ENCODE results near the gene AP2A2. TPM values are rescaled to one million over a fixed set of nuclear protein-coding genes. Genes with fewer than 3 reads are reported as not detected.

AP2A2 gene
- total and polyA plus RNA-seq, 2 donors (not counting 1 experiment from before 2014, with no cell fraction given): 53.1 to 57.0 TPM

DNA sequence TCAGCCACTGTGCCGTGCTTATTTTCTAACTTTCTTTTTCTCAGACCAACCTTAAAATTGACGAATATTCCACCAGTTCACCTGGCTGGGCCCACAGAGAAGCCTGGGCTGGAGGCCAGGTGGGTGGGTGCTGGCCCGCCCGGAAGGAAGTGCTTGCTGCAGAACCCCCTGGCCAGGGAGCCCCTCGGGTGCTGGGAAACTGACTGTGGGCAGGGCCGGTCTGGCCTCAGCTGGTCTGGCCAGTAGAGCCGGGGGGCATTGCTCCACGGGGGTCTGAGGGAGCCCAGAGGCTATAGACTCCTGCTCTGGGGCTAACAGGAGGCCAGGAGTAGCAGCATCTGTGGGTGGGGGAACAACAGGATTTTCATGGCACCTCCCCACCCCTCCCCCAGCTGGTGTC is 8.2 kb upstream of the AP2A2 start:
- Histone ChIP-seq H3K4me2 (replicated peaks; ENCODE audit: low read depth, low read length, poor library complexity, severe bottlenecking) (no peak overlapping the region), H3K27ac (ENCODE audit: low read length in 2 of 2) (no peak overlapping the region), H3K4me3 (ENCODE audit: control extremely low read depth in 1 of 5, extremely low read depth in 1 of 5, insufficient read depth in 1 of 5, low read depth in 2 of 5, low read length in 4 of 5) (no peak overlapping the region), H3K27me3 (replicated peaks in 1 of 4; ENCODE audit: control extremely low read depth in 1 of 4, control insufficient read depth in 3 of 4, insufficient read depth in 4 of 4, low read length in 3 of 4) (no peaks in the 10 kb centered on the region), H2AFZ (ENCODE audit: insufficient read depth, low read depth, low read length, poor library complexity, severe bottlenecking) (no peak overlapping the region), H3K9me3 (ENCODE audit: control extremely low read depth in 1 of 3, control insufficient read depth in 2 of 3, insufficient read depth in 1 of 3, low read length in 2 of 3) (no peaks in the 10 kb centered on the region), H3K36me3 (replicated peaks in 1 of 2; ENCODE audit: control extremely low read depth in 1 of 2, control insufficient read depth in 1 of 2, extremely low read depth in 1 of 2, insufficient read depth in 2 of 2, low read length in 1 of 2) (no peaks in the 10 kb centered on the region), H3K4me1 (ENCODE audit: control insufficient read depth in 2 of 2, insufficient read depth in 2 of 2, low read length in 2 of 2) (no peaks in the 10 kb centered on the region), H4K20me1 (ENCODE audit: control insufficient read depth, insufficient read depth, low read length, poor library complexity, severe bottlenecking) (no peaks in the 10 kb centered on the region), H3K9ac (ENCODE audit: low read length) (no peak overlapping the region), H3K79me2 (ENCODE audit: control insufficient read depth, insufficient read depth, low read length) (no peaks in the 10 kb centered on the region)
- Mint-ChIP-seq H3K4me1 (no peaks in the 10 kb centered on the region), H3K9me3 (ENCODE audit: insufficient read depth) (no peaks in the 10 kb centered on the region), H3K27me3 (no peaks in the 10 kb centered on the region), H3K27ac (no peak overlapping the region), H3K4me3 (no peak overlapping the region)
- intact Hi-C loops (cut with micrococcal nuclease): no loop called here
- WGBS (ENCODE audit: insufficient coverage): 94% methylated on average over 8 of the region's 8 CpGs
- CTCF ChIA-PET: no interaction called here
- ATAC-seq (ENCODE audit: low read depth): no peak
- DNase-seq: no peak
- TF ChIP-seq EZH2 (IDR thresholded peaks at IDR 0.05; ENCODE audit: borderline replicate concordance, insufficient read depth, low read depth, low read length, poor library complexity, severe bottlenecking): no peak
- TF ChIP-seq, protein P1, sequence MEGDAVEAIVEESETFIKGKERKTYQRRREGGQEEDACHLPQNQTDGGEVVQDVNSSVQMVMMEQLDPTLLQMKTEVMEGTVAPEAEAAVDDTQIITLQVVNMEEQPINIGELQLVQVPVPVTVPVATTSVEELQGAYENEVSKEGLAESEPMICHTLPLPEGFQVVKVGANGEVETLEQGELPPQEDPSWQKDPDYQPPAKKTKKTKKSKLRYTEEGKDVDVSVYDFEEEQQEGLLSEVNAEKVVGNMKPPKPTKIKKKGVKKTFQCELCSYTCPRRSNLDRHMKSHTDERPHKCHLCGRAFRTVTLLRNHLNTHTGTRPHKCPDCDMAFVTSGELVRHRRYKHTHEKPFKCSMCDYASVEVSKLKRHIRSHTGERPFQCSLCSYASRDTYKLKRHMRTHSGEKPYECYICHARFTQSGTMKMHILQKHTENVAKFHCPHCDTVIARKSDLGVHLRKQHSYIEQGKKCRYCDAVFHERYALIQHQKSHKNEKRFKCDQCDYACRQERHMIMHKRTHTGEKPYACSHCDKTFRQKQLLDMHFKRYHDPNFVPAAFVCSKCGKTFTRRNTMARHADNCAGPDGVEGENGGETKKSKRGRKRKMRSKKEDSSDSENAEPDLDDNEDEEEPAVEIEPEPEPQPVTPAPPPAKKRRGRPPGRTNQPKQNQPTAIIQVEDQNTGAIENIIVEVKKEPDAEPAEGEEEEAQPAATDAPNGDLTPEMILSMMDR (IDR thresholded peaks at IDR 0.05): no peak
- POLR2A ChIA-PET: no interaction called here

DNA sequence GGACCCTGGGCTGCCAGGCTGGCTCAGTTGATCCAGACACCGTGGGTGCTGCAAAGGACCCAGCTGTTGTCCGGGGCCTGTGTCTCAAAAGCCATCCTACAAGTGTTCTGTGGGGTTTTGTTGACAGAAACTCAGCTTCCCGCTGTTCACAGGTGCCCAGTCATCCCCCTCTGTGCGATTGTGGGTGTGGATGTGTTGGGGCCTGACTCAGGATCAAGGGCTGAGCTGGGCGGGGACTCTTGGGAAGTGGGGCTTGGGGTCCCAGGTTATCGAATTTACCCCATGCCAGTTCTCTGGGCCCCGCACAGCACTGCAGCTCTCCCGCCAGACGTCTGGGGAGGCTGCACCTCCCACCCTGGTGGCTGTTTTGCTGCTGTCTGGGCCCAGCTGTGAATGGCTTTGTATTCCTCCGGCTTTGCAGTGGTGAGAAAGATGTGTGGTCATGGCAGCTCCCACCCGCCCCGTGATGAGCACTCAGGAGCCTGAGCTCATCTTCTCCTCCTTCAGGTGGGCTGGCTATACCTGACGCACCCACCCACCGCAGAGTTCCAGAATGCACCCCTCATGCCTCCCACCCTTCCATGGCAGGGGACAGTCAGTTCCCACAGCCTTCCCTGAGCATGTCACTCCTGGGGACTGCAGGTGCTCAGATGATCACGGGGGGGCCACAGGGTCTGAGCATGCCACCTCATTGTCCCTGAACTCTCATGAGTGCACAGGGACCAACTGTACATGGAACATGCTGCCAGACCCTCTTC is 3.6 kb upstream of the AP2A2 start:
- Histone ChIP-seq H3K79me2 (ENCODE audit: control insufficient read depth, insufficient read depth, low read length) (peaks cover 10% of the 10 kb centered on the region), H3K27ac (ENCODE audit: low read length in 2 of 2) (no peak overlapping the region), H3K27me3 (replicated peaks in 1 of 4; ENCODE audit: control extremely low read depth in 1 of 4, control insufficient read depth in 3 of 4, insufficient read depth in 4 of 4, low read length in 3 of 4) (no peaks in the 10 kb centered on the region), H3K9me3 (ENCODE audit: control extremely low read depth in 1 of 3, control insufficient read depth in 2 of 3, insufficient read depth in 1 of 3, low read length in 2 of 3) (no peaks in the 10 kb centered on the region), H3K9ac (ENCODE audit: low read length) (no peak overlapping the region), H3K36me3 (replicated peaks in 1 of 2; ENCODE audit: control extremely low read depth in 1 of 2, control insufficient read depth in 1 of 2, extremely low read depth in 1 of 2, insufficient read depth in 2 of 2, low read length in 1 of 2) (no peaks in the 10 kb centered on the region), H3K4me1 (ENCODE audit: control insufficient read depth in 2 of 2, insufficient read depth in 2 of 2, low read length in 2 of 2) (peaks cover 9% of the 10 kb centered on the region in 2 donors), H2AFZ (ENCODE audit: insufficient read depth, low read depth, low read length, poor library complexity, severe bottlenecking) (no peak overlapping the region), H3K4me2 (replicated peaks; ENCODE audit: low read depth, low read length, poor library complexity, severe bottlenecking) (no peak overlapping the region), H3K4me3 (ENCODE audit: control extremely low read depth in 1 of 5, extremely low read depth in 1 of 5, insufficient read depth in 1 of 5, low read depth in 2 of 5, low read length in 4 of 5) (no peak overlapping the region), H4K20me1 (ENCODE audit: control insufficient read depth, insufficient read depth, low read length, poor library complexity, severe bottlenecking) (no peaks in the 10 kb centered on the region)
- Mint-ChIP-seq H3K27me3 (no peaks in the 10 kb centered on the region), H3K4me3 (no peak overlapping the region), H3K9me3 (ENCODE audit: insufficient read depth) (no peaks in the 10 kb centered on the region), H3K4me1 (peaks cover 9% of the 10 kb centered on the region), H3K27ac (no peak overlapping the region)
- TF ChIP-seq, protein P1 (IDR thresholded peaks at IDR 0.05): no peak
- no peak for TF ChIP-seq EZH2 (IDR thresholded peaks at IDR 0.05; ENCODE audit: borderline replicate concordance, insufficient read depth, low read depth, low read length, poor library complexity, severe bottlenecking)
- WGBS (ENCODE audit: insufficient coverage): 97% methylated on average over 15 of the region's 15 CpGs
- ATAC-seq (ENCODE audit: low read depth): no peak
- intact Hi-C loops (cut with micrococcal nuclease): no loop called here
- ChIA-PET CTCF (no interaction called here), POLR2A (no interaction called here)
- no peak for DNase-seq

All from B cell (primary cell).